NCI-H1417 (cell line): ENCODE data around the gene PWWP2B.
A peak's percentile ranks its signal among the peaks of the same experiment; 100 is the strongest.

Experiments used
- DNase-seq, 3 experiments: peaks; one replicate each; lab custom pipeline; 2025; lab: John Stamatoyannopoulos, UW

The PWWP2B gene

GRCh38 chr10:132458071-132458585, 61.1 kb downstream of the PWWP2B start:
- peak in 1 of 3 experiments; percentile 37 for DNase-seq

GRCh38 chr10:132458586-132459300, 61.7 kb downstream of the PWWP2B start:
- DNase-seq: peak; percentile 13 to 43 (median 27)

- no peak for DNase-seq
Measured at GRCh38 chr10:132459301-132460003, 62.5 kb downstream of the PWWP2B start.

- DNase-seq: no peak
Measured at GRCh38 chr10:132460071-132460470, 63.1 kb downstream of the PWWP2B start.

GRCh38 chr10:132460691-132461090, 63.7 kb downstream of the PWWP2B start:
- no peak for DNase-seq

GRCh38 chr10:132461103-132461682, 64.2 kb downstream of the PWWP2B start:
- DNase-seq: no peak

- no peak for DNase-seq
Measured at GRCh38 chr10:132461683-132462231, 64.8 kb downstream of the PWWP2B start.

- DNase-seq: no peak
Measured at GRCh38 chr10:132462463-132463332, 65.7 kb downstream of the PWWP2B start.

GRCh38 chr10:132463333-132464255, 66.6 kb downstream of the PWWP2B start:
- DNase-seq: no peak

- DNase-seq: no peak
Measured at GRCh38 chr10:132464256-132465192, 67.5 kb downstream of the PWWP2B start.

- no peak for DNase-seq
Measured at GRCh38 chr10:132465193-132465888, 68.3 kb downstream of the PWWP2B start.

GRCh38 chr10:132465889-132466519, 69.0 kb downstream of the PWWP2B start:
- no peak for DNase-seq

- DNase-seq: no peak
Measured at GRCh38 chr10:132466520-132467463, 69.8 kb downstream of the PWWP2B start.
